CD4-positive, alpha-beta memory T cell (primary cell): Measurements from ENCODE around the gene TRAPPC3. TPM values are rescaled to one million over a fixed set of nuclear protein-coding genes. Genes with fewer than 3 reads are reported as not detected.
A peak's percentile ranks its signal among the peaks of the same experiment; 100 is the strongest.

Source experiments
- CTCF ChIA-PET: fragments of 350-600 bp; sonication (Branson Sonifier 250); formaldehyde crosslinking; loops from one replicate; lab custom pipeline; 2021; ENCODE audit warnings: inconsistent platforms; ENCODE audit not compliant: partially characterized antibody; lab: Charles Lee
- POLR2A ChIA-PET: fragments of 350-600 bp; sonication (Branson Sonifier 250); formaldehyde crosslinking; loops from one replicate; lab custom pipeline; 2021; ENCODE audit not compliant: partially characterized antibody; lab: Charles Lee
- DNase-seq, 5 donors: peaks; one replicate each; pipeline versions ENCODE4 v3.0.0 to v3.0.0-alpha.2; 2020 to 2022; ENCODE audit warnings: mixed read lengths in 1 of 5
- H3K27ac ChIP-seq: one replicate; pipeline ENCODE4 v1.7.0; 2013; ENCODE audit warnings: low read depth, low read length
- H3K27me3 ChIP-seq: 2 replicates; pipeline ENCODE4 v1.7.0; 2013; ENCODE audit warnings: mild to moderate bottlenecking, low read length, moderate library complexity; ENCODE audit not compliant: insufficient read depth
- H3K36me3 ChIP-seq: 2 replicates; pipeline ENCODE4 v1.7.0; 2013; ENCODE audit warnings: mild to moderate bottlenecking, low read length, moderate library complexity; ENCODE audit not compliant: insufficient read depth
- H3K4me1 ChIP-seq: 2 replicates; pipeline ENCODE4 v1.7.0; 2013; ENCODE audit warnings: mild to moderate bottlenecking, low read length, moderate library complexity; ENCODE audit not compliant: insufficient read depth
- H3K4me3 ChIP-seq, 2 donors: one replicate each; pipeline ENCODE4 v1.7.0; 2013; ENCODE audit warnings: low read length in 2 of 2, mild to moderate bottlenecking in 1 of 2
- H3K9me3 ChIP-seq, 2 donors: one replicate each; pipeline ENCODE4 v1.7.0; 2013; ENCODE audit warnings: low read length in 2 of 2, control low read depth in 1 of 2; ENCODE audit not compliant: control insufficient read depth in 1 of 2
- H3K27ac Mint-ChIP-seq, 7 donors: one replicate each; pipeline ENCODE4 v1.8.0; 2020 to 2021; ENCODE audit warnings: mixed read lengths in 7 of 7, mild to moderate bottlenecking in 6 of 7, inconsistent platforms in 3 of 7, moderate library complexity in 3 of 7
- H3K27me3 Mint-ChIP-seq, 2 donors: one replicate each; pipeline ENCODE4 v1.8.0; 2020 to 2021; ENCODE audit warnings: mixed read lengths in 2 of 2
- H3K36me3 Mint-ChIP-seq, 2 donors: one replicate each; pipeline ENCODE4 v1.8.0; 2020 to 2021; ENCODE audit warnings: mixed read lengths in 2 of 2, inconsistent platforms in 1 of 2, mild to moderate bottlenecking in 1 of 2
- H3K4me1 Mint-ChIP-seq, 4 donors: one replicate each; pipeline ENCODE4 v1.8.0; 2020 to 2021; ENCODE audit warnings: mixed read lengths in 4 of 4, mild to moderate bottlenecking in 1 of 4
- H3K4me3 Mint-ChIP-seq, 8 donors: one replicate each; pipeline ENCODE4 v1.8.0; 2020 to 2021; ENCODE audit warnings: mixed read lengths in 8 of 8, mild to moderate bottlenecking in 7 of 8, moderate library complexity in 6 of 8, inconsistent platforms in 3 of 8
- H3K9me3 Mint-ChIP-seq, 8 donors: one replicate each; pipeline ENCODE4 v1.8.0; 2020 to 2021; ENCODE audit warnings: mixed read lengths in 8 of 8, mild to moderate bottlenecking in 5 of 8, inconsistent platforms in 3 of 8, moderate library complexity in 1 of 8
- intact Hi-C: fragments of 100-400 bp; cut with micrococcal nuclease; formaldehyde crosslinking; loops from one replicate; pipeline ENCODE4 v1.15.1; 2023
- polyA plus RNA-seq, 2 donors: library from polyadenylated mRNA; unstranded; fragments of 300-500 nt; fragmentation: Illumina TruSeq; gene quantifications; one replicate each; pipeline ENCODE4 v1.2.3, GENCODE V29; 2021
- total RNA-seq, 2 experiments: library from RNA; stranded (reverse); gene quantifications; one replicate each; pipeline ENCODE4 v1.2.3, GENCODE V29; 2021

TRAPPC3 gene
- total and polyA plus RNA-seq, 4 experiments from 2014 or later: 51.8 to 190 (median 81.8) TPM

- no peaks in the 10 kb centered on the region for H3K27me3 ChIP-seq
- H3K4me3 ChIP-seq: no peak overlapping the region
- no peak overlapping the region for H3K27ac ChIP-seq
- Mint-ChIP-seq H3K4me3 (peak overlapping the region in 2 of 8 donors; percentile 29 to 39), H3K9me3 (no peaks in the 10 kb centered on the region), H3K36me3 (peaks cover 13 to 42% of the 10 kb centered on the region in 2 donors), H3K4me1 (peaks cover 11 to 38% (median 15%) of the 10 kb centered on the region in 4 donors), H3K27ac (peak overlapping the region in 4 of 7 donors; percentile 35 to 74 (median 62)), H3K27me3 (peaks cover 0 to under 1% of the 10 kb centered on the region in 2 donors)
- intact Hi-C loops: no loop called here
- no peak for DNase-seq
- no peaks in the 10 kb centered on the region for H3K9me3 ChIP-seq
- H3K36me3 ChIP-seq: peaks cover 51% of the 10 kb centered on the region
- ChIA-PET POLR2A (interaction anchor here (0.6 kb wide), 1 partner anchor 29 kb away, joined by 4 read pairs; no protein-coding TSS in a partner anchor), CTCF (interaction anchor here (1.0 to 1.1 kb wide), 2 partner anchors 43 to 96 kb away, joined by 3 to 4 read pairs; no protein-coding TSS in a partner anchor)
- H3K4me1 ChIP-seq: peaks cover 18% of the 10 kb centered on the region
Observed at GRCh38 chr1:36091698-36092097, 57.6 kb downstream of the TRAPPC3 start.

- POLR2A ChIA-PET: interaction anchor here (0.6 kb wide), 1 partner anchor 29 kb away, joined by 4 read pairs; no protein-coding TSS in a partner anchor
- Mint-ChIP-seq H3K4me1 (peaks cover 11 to 38% (median 15%) of the 10 kb centered on the region in 4 donors), H3K9me3 (no peaks in the 10 kb centered on the region), H3K36me3 (peaks cover 13 to 41% of the 10 kb centered on the region in 2 donors), H3K4me3 (no peak overlapping the region), H3K27ac (peak overlapping the region in 1 of 7 donors; percentile 52), H3K27me3 (peaks cover 0 to 6% of the 10 kb centered on the region in 2 donors)
- Histone ChIP-seq H3K4me3 (no peak overlapping the region), H3K36me3 (peaks cover 48% of the 10 kb centered on the region), H3K27ac (no peak overlapping the region), H3K9me3 (no peaks in the 10 kb centered on the region), H3K4me1 (peaks cover 18% of the 10 kb centered on the region), H3K27me3 (no peaks in the 10 kb centered on the region)
- CTCF ChIA-PET: interaction anchor here (1.0 to 1.1 kb wide), 3 partner anchors 56 to 97 kb away, joined by 3 read pairs; no protein-coding TSS in a partner anchor
- intact Hi-C loops: no loop called here
- DNase-seq: no peak
Observed at GRCh38 chr1:36091141-36091540, 58.1 kb downstream of the TRAPPC3 start.

- H3K4me1 Mint-ChIP-seq: peaks cover 11 to 38% (median 15%) of the 10 kb centered on the region in 4 donors
- H3K9me3 ChIP-seq: no peaks in the 10 kb centered on the region
- DNase-seq: peak in 1 of 5 donors; percentile 16
- H3K9me3 Mint-ChIP-seq: no peaks in the 10 kb centered on the region
- H3K27me3 Mint-ChIP-seq: peaks cover 4 to 11% of the 10 kb centered on the region in 2 donors
- peak overlapping the region; percentile 88 to 99 (median 96) for H3K27ac Mint-ChIP-seq
- H3K4me3 ChIP-seq: peak overlapping the region; percentile 17 to 87
- H3K4me1 ChIP-seq: peaks cover 18% of the 10 kb centered on the region
- CTCF ChIA-PET: interaction anchor here (1.2 to 1.7 kb wide), 2 partner anchors 13 to 45 kb away, joined by 3 to 4 read pairs; no protein-coding TSS in a partner anchor
- peak overlapping the region; percentile 87 to 98 (median 92) for H3K4me3 Mint-ChIP-seq
- no peaks in the 10 kb centered on the region for H3K27me3 ChIP-seq
- POLR2A ChIA-PET: interaction anchor here (0.7 to 1.2 kb wide), 7 partner anchors 21 to 308 kb away, joined by 3 to 7 read pairs (median 3); partner anchors contain the start of genes AGO3, LSM10, THRAP3 and TRAPPC3
- H3K36me3 ChIP-seq: peaks cover 33% of the 10 kb centered on the region
- peaks cover 13 to 33% of the 10 kb centered on the region in 2 donors for H3K36me3 Mint-ChIP-seq
- intact Hi-C loops: loop anchor here (2.0 to 5.0 kb wide), 3 partner anchors 159 to 375 kb away; partner anchors contain the start of genes AGO3, MRPS15 and STK40
- H3K27ac ChIP-seq: peak overlapping the region; percentile 92
Observed at GRCh38 chr1:36089393-36090121, 59.7 kb downstream of the TRAPPC3 start.

GRCh38 chr1:36088577-36089392 lies 60.5 kb downstream of the TRAPPC3 start, which contains the start of gene ADPRS:
ADPRS (plus strand) TSS chr1:36088892; CDS start chr1:36088905, 13 bp downstream.
- H3K4me1 Mint-ChIP-seq: peaks cover 11 to 38% (median 15%) of the 10 kb centered on the region in 4 donors
- POLR2A ChIA-PET: interaction anchor here (0.7 to 1.2 kb wide), 7 partner anchors 20 to 309 kb away, joined by 3 to 7 read pairs (median 3); partner anchors contain the start of genes AGO3, LSM10, THRAP3 and TRAPPC3

GRCh38 chr1:36088265-36088576 lies 61.1 kb downstream of the TRAPPC3 start:
- CTCF ChIA-PET: no interaction called here
- peak overlapping the region; percentile 36 to 98 (median 92) for H3K4me3 Mint-ChIP-seq
- peak overlapping the region; percentile 92 for H3K27ac ChIP-seq
- peaks cover 6 to 14% of the 10 kb centered on the region in 2 donors for H3K27me3 Mint-ChIP-seq
- POLR2A ChIA-PET: interaction anchor here (1.1 kb wide), 1 partner anchor 158 kb away, joined by 10 read pairs; the partner anchor contains the start of gene AGO3
- DNase-seq: no peak
- peaks cover 20% of the 10 kb centered on the region for H3K36me3 ChIP-seq
- H3K27ac Mint-ChIP-seq: peak overlapping the region in 2 of 7 donors; percentile 88 to 96
- intact Hi-C loops: loop anchor here (1.0 to 5.0 kb wide), 6 partner anchors 61 to 377 kb away; partner anchors contain the start of genes AGO3, MRPS15, STK40 and THRAP3
- H3K27me3 ChIP-seq: no peaks in the 10 kb centered on the region
- H3K36me3 Mint-ChIP-seq: peaks cover 11 to 21% of the 10 kb centered on the region in 2 donors
- H3K4me3 ChIP-seq: peak overlapping the region; percentile 29 to 87
- H3K4me1 ChIP-seq: peaks cover 18% of the 10 kb centered on the region
- H3K9me3 ChIP-seq: no peaks in the 10 kb centered on the region
- no peaks in the 10 kb centered on the region for H3K9me3 Mint-ChIP-seq
- H3K4me1 Mint-ChIP-seq: peaks cover 10 to 36% (median 15%) of the 10 kb centered on the region in 4 donors

More at GRCh38 chr1:36088577-36089392, 60.5 kb downstream of the TRAPPC3 start, which contains the start of gene ADPRS:
- CTCF ChIA-PET: interaction anchor here (1.7 kb wide), 1 partner anchor 14 kb away, joined by 4 read pairs; no protein-coding TSS in a partner anchor
- H3K4me3 ChIP-seq: peak within 1 kb of the TSS; percentile 29 to 87
- H3K4me3 Mint-ChIP-seq: peak within 1 kb of the TSS; percentile 87 to 98 (median 92)
- H3K36me3 ChIP-seq: peaks cover 26% of the 10 kb centered on the region
- intact Hi-C loops: loop anchor here (1.0 to 5.0 kb wide), 6 partner anchors 61 to 376 kb away; partner anchors contain the start of genes AGO3, MRPS15, STK40 and THRAP3
- no peaks in the 10 kb centered on the region for H3K9me3 ChIP-seq
- DNase-seq: peak; percentile 88 to 91 (median 89)
- H3K9me3 Mint-ChIP-seq: no peaks in the 10 kb centered on the region
- no peaks in the 10 kb centered on the region for H3K27me3 ChIP-seq
- H3K27me3 Mint-ChIP-seq: peaks cover 6 to 14% of the 10 kb centered on the region in 2 donors
- peak within 1 kb of the TSS; percentile 88 to 99 (median 96) for H3K27ac Mint-ChIP-seq
- H3K36me3 Mint-ChIP-seq: peaks cover 13 to 25% of the 10 kb centered on the region in 2 donors
- H3K27ac ChIP-seq: peak within 1 kb of the TSS; percentile 92
- H3K4me1 ChIP-seq: peaks cover 18% of the 10 kb centered on the region
